SKM-1 (cell line): ENCODE measurements around the gene CMTM3.
"Not testable (repeated sequence)": the region's sequence is repeated elsewhere in the genome, so short reads cannot be mapped to it uniquely, and the experiment has no call there.

ENCODE experiments used
- DNase-seq: peaks from one replicate; lab custom pipeline; 2025; ENCODE audit not compliant: unreplicated experiment; lab: John Stamatoyannopoulos, UW

The CMTM3 gene

DNA sequence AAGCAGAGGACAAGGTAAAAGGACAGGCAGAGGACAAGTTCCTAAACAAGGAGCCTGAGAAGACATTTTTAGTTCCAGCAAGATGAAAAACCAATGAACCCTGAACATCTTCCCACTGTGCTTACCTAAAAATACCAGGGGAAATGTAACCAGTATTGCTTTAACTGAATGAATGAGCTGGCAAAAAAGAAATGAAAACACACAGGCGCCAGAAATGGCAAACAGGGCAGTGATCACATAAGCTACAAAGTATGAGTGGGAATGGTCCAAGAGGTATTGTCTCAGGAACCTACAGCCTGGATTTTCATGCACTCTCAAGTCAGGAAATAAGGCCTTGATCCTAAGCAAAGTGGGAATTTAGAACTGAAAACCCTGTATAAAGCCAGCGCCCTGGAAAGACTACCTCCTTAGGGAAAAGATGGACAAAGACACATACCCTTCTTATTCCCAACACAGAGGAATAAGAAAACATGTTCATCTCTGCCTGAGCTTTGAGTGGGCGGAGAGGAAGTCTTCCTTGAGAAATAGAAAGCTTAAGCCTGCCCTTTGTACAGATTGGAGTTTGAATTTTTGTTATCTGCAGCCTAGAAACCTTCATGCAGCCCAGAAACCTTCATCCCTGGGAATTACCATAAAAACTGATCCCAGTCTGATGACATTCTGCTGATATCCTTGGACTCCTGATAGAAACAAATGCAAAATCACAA lies 23.1 kb upstream of the CMTM3 start:
- DNase-seq, result no peak

DNA sequence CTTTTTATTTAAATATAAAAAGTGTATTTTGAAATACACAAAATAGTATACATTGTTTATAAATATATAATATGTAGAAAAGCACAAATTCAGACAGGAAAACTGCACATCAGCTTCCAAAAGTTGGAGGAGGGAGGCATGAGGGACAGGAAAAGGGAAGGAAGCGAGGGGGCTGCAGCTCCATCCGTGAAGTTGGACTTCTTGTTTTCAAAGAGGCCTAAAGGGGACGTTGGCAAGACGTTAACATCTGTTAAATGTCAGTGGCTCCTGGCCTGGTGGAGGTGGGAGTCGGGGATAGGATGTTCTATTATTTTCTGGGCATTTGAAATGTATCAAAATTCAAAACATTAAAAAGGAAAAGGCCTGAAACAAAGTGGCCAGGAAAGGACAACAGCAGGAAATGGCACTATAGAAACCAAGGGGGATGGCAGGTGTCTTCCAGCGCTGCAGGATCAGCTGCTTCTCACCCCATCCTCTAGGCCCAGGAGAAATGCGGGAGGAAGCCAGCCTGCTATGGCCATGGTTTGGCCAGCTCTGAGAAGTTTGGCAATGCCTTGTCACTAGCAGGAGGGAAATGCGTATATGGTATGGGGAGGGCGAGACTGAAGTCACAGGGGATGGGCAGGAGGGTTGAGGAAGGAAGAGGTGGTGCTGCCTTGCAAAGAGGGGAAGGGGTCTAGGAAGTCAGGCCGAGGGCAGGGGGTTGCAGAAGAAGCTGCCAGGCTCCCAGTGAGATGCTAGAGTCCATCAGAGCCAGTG lies 18.8 kb upstream of the CMTM3 start:
- peak; percentile 59 for DNase-seq

DNA sequence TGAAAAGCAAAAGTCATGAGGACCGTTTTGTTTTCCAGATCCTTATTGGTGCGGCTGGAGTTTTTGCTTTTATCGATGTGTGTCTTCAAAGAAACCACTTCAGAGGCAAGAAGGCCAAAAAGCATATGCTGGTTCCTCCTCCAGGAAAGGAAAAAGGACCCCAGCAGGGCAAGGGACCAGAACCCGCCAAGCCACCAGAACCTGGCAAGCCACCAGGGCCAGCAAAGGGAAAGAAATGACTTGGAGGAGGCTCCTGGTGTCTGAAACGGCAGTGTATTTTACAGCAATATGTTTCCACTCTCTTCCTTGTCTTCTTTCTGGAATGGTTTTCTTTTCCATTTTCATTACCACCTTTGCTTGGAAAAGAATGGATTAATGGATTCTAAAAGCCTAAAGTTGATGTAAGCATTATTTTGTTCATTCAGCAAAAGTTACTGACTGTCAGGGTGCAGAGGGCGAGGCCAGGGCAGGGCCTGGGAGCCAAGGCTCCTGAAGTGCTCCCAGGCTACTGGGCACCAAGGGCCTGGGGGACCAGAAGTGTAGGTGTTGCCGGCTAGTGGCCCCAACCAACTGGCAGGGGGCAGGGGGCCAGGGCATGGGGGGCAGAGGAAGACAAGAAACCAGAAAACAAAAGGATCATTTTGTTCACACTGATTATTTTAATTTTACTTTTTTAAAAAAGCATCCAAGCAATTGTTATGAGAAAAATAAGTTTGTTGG lies 16.5 kb upstream of the CMTM3 start:
- no peak for DNase-seq

DNA sequence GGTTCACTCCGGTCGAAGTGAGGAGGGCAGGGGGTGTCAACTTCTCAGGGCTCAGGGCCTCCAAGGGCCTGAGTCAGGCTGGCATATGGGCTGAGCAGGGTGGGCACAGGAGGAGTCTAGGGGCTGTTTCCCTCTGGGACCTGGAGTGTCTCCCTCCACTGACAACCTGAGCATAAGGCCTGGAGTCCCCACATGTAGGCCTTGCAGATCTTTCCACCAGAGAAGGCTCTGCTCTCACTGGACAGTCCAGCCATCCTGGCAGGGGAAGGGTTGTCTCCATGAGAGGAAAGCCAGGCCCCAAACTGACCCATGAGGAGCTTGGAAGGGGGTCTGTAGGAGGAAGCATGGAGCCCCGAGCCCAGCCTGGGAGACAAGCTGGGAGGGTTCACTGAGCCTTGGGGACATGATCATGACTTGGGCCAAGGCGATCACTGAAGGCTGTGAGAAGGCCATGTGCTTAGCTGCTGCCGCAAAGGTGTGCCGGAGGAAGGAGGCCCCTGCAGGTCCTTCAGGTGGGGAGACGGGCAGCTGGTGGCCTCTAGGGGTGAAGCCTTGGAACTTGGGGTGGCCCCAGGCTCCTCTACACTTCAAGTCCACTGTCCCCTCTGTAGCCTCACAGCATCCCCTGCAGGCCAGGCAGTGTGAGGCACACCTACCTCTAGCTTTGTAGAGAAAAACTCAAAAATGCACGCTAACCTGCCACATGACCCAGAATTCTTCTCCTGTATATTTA lies 15.4 kb upstream of the CMTM3 start:
- peak; percentile 36 for DNase-seq

DNA sequence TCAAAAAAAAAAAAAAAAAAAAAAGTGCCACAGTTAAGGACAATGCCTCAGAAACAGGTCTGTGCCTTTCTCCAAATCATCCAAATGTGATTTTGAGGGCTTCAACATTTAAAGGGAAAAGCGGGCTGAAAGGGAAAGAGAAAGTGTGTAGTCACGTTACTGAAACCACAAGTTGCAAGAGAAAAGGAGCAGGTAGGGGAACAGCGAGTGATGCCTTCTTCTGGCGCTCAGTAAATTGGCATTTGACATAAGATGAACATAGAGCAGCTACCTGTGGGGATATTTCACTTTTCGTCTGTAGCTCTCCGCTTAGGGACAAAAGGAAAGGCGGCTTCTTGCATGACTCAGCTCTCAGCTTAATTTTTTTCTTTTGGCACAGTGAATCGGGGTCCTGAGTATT lies 14.2 kb upstream of the CMTM3 start:
- DNase-seq, result no peak

- no peak for DNase-seq
Observed at GRCh38 chr16:66591018-66591417, 13.5 kb upstream of the CMTM3 start.

GRCh38 chr16:66592241-66592640 lies 12.3 kb upstream of the CMTM3 start:
- DNase-seq, result no peak

DNA sequence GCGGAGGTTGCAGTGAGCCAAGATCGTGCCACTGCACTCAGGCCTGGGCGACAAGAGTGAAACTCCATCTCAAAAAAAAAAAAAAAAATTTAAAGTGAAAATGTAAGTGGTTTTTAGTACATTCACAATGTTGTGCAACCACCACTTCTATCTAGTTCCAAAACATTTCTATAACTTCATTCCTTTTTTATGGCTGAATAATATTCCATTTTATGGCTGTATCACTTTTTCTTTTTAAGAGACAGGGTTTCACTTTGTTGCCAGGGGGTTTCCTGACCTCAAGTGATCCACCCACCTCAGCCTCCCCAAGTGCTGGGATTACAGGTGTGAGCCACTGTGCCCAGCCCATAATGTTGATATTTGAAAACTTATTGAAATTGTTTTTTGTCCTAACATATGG lies 11.7 kb upstream of the CMTM3 start:
- no peak for DNase-seq

DNA sequence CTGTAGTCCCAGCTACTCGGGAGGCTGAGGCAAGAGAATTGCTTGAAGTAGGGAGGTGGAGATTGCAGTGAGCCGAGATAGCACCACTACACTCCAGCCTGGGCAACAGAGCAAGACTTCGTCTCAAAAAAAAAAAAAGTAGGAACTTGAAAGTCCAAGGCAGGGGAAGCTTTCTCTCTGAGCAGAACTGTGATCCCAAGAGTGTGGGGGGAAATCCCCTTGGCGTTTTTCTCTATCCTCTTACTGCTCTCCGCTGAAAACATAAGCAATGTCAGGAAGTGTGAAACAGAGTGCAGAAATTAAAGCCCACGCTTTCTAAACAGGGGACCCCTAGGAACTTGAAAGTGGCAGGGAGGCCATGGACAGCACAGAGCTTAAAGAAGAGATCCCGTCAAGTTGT lies 9.8 kb upstream of the CMTM3 start:
- DNase-seq, result no peak

GRCh38 chr16:66596559-66596958 lies 7.9 kb upstream of the CMTM3 start:
- not testable (repeated sequence) for DNase-seq

- no peak for DNase-seq
Observed at GRCh38 chr16:66596986-66597848, 7.3 kb upstream of the CMTM3 start.

GRCh38 chr16:66598111-66598510 lies 6.4 kb upstream of the CMTM3 start:
- DNase-seq, result no peak

DNA sequence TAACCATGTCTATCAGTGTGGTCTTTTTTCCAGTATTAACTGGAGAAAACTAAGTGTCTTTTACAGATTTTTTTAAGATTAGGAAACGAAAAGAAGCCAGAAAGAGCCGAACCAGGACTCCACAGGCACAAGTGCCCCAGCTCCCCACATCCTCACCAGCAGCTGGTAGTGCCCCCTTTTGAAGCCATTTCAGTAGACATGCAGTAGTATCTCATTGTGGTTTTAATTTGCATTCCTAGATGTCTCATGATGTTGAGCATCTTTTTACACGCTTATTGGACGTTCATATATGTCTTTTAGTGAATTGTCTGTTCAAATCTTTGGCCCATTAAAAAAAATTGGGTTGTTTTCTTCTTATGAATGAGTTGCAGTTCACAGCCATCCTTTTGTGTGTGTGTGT lies 4.8 kb upstream of the CMTM3 start:
- DNase-seq, result no peak

DNA sequence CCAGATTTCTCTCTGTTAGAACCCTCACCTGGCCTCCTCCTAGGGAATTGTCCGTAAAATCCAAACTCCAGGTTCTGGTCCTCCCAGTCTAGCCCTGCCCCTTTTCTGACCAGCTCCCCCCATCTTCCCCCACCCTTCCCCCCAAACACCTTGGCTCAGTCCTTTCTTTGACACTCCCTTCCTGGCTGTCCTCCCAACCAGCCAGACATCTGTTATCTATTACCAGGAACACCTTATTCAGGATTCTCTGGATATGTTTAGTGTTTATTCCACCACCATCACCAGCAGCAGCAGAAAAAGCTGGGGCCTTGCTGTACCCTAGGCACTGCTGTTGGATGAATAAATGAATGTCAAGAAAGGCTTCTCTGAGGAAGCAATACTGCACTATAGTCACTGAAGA lies 4.0 kb upstream of the CMTM3 start:
- no peak for DNase-seq

DNA sequence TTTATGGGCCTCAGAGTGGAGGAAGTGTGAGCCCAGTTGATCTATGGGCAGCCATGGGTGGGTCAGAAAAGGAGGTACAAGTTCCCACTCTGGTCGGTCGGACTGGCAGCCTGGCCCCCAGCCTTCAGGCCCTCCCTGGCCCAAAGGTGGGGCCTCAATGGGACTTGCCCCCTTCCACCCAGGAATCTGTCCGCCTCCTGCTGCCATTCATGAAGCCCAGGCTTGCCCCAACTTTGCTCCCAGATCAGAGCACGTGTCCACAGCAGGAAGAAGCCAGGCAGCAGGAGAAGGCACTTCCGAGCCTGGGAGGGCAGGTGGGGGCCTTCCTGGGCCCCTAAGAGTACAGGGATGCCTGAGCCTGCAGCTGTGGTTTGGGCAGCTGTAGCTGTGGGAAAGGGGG lies 3.0 kb upstream of the CMTM3 start:
- no peak for DNase-seq

- peak; percentile 74 for DNase-seq
Observed at GRCh38 chr16:66603537-66604375, 748 bp upstream of the CMTM3 start.

- DNase-seq, result no peak
Observed at GRCh38 chr16:66605177-66605978, 874 bp downstream of the CMTM3 start.

DNA sequence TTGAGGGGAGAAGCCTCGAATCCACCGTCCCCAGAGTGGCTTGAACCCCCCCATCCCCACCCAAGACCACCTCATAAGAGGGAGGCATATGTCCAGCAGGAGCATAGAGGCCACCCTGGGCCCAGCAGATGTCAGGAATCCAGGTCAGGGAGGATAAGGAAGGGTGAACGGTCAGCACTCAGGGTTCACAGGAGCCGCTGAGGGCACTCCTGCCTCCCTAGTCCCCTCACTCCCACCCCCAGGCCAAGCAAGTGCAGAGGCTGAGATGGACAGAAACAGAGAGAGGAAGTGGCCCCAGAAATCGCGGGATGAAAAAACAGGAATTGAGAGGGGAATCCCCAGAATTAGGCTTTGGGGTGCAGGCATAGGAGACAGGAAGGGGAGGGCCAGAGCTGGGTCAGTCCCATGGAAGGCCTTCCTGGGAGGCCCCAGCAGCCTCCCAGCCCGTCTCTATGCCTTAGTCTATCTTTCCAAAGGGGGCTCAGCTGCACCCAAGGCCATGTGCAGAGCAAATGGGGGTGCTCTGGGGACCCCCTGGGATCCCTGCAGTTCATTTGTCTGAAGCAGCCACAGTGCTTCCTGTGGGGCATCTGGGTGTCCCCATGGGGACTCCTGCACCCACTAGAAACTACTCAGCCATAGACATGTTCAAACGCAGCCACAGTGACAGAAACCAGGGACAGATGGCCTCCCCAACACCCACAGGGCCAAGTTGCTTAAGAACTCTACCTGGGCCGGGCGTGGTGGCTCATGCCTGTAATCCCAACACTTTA lies 1.7 kb downstream of the CMTM3 start:
- no peak for DNase-seq
